Calu3 (cell line): ENCODE results near the gene SLC22A1. TPM values are rescaled to one million over a fixed set of nuclear protein-coding genes. Genes with fewer than 3 reads are reported as not detected.

Experiments used
- BruUV-seq: library from RNA; stranded (reverse); fragments of 400-500 nt; replicated peaks from 2 replicates; lab custom pipeline; 2021; lab: Mats Ljungman, UMichigan
- CTCF ChIA-PET: fragments of 300-600 bp; sonication (Branson Sonifier 250); formaldehyde crosslinking; loops from one replicate; lab custom pipeline; 2022; ENCODE audit warnings: antibody characterized with exemption; lab: Charles Lee
- DNase-seq: peaks from one replicate; pipeline ENCODE4 v3.0.0; 2022
- H3K27ac Mint-ChIP-seq: one replicate; pipeline ENCODE4 v1.8.0; 2022; ENCODE audit warnings: mixed read lengths; ENCODE audit not compliant: unreplicated experiment
- H3K27me3 Mint-ChIP-seq: one replicate; pipeline ENCODE4 v1.8.0; 2022; ENCODE audit warnings: mixed read lengths; ENCODE audit not compliant: unreplicated experiment
- H3K36me3 Mint-ChIP-seq: one replicate; pipeline ENCODE4 v1.8.0; 2022; ENCODE audit warnings: mild to moderate bottlenecking, moderate library complexity, mixed read lengths; ENCODE audit not compliant: insufficient read depth, unreplicated experiment
- H3K4me1 Mint-ChIP-seq: one replicate; pipeline ENCODE4 v1.8.0; 2022; ENCODE audit warnings: mild to moderate bottlenecking, low read depth, mixed read lengths; ENCODE audit not compliant: unreplicated experiment
- H3K4me3 Mint-ChIP-seq: one replicate; pipeline ENCODE4 v1.8.0; 2022; ENCODE audit warnings: mild to moderate bottlenecking, low read depth, moderate library complexity, mixed read lengths; ENCODE audit not compliant: unreplicated experiment
- H3K9me3 Mint-ChIP-seq: one replicate; pipeline ENCODE4 v1.8.0; 2022; ENCODE audit warnings: low read depth, mixed read lengths; ENCODE audit not compliant: unreplicated experiment
- CTCF ChIP-seq: fragments of 200-600 bp; IDR thresholded peaks from one replicate; pipeline ENCODE4 v1.8.0; 2022; ENCODE audit warnings: antibody characterized with exemption; ENCODE audit not compliant: unreplicated experiment
- intact Hi-C: fragments of 100-400 bp; cut with micrococcal nuclease; formaldehyde crosslinking; loops from one replicate; pipeline ENCODE4 v1.10.0; 2022; ENCODE audit not compliant: unreplicated experiment
- total RNA-seq: library from RNA; stranded (reverse); gene quantifications from 2 replicates; pipeline ENCODE4 v1.2.3, GENCODE V29; 2022

The SLC22A1 gene
- total RNA-seq, 1 experiment from 2014 or later: 5.0 TPM

DNA sequence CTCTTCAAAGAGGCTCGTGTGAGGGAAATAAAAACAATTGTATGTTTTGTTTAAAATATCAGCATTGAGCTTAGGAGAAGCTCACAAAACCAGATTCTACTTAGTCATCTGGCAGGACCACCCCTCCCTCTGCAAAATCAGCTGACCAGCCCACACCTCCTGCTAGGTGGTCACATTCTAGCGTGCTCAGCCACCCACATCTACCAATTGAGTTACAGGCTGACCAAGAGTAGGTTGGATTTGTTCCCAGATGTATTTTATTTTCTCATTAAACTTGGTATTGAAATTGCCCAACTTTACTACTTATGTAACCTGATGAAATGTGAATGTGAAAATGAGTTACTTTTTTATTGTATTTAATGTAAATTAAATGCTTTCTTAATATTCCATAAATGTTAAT is 80.8 kb downstream of the SLC22A1 start:
- Mint-ChIP-seq H3K4me3 (no peak overlapping the region), H3K27me3 (no peaks in the 10 kb centered on the region), H3K4me1 (peaks cover 19% of the 10 kb centered on the region), H3K27ac (no peak overlapping the region), H3K9me3 (no peaks in the 10 kb centered on the region), H3K36me3 (no peaks in the 10 kb centered on the region)
- CTCF ChIA-PET: interaction anchor here (0.6 kb wide), 1 partner anchor 22 kb away, joined by 4 read pairs; no protein-coding TSS in a partner anchor
- no peak for TF ChIP-seq CTCF
- no peak for DNase-seq
- intact Hi-C loops: no loop called here
- no TSS peak for BruUV-seq

DNA sequence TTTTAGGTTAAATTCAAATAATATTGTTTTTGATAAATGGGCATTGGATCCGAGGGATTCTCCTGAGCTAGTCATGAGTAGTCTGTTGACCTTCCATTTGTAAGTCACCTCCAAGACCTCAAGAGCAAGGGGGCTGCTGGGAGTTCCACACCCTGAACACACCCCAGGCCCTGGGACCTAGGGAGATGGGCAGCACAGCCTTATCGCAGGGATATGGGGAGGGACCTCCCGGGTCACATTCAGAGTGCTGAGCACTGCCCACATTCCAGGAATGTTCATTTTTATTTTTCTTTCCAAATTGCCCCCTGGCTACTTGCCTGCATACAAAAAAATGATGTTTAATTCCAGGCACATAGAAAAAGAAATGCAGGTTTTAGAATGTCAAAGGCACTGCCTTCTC is 81.5 kb downstream of the SLC22A1 start:
- no TSS peak for BruUV-seq
- CTCF ChIA-PET: interaction anchor here (0.5 to 0.6 kb wide), 2 partner anchors 21 to 48 kb away, joined by 3 to 4 read pairs; no protein-coding TSS in a partner anchor
- peaks cover 19% of the 10 kb centered on the region for H3K4me1 Mint-ChIP-seq
- H3K4me3 Mint-ChIP-seq: no peak overlapping the region
- H3K27ac Mint-ChIP-seq: no peak overlapping the region
- H3K27me3 Mint-ChIP-seq: no peaks in the 10 kb centered on the region
- TF ChIP-seq CTCF: no peak
- no peak for DNase-seq
- H3K9me3 Mint-ChIP-seq: peaks cover 4% of the 10 kb centered on the region
- intact Hi-C loops: no loop called here
- H3K36me3 Mint-ChIP-seq: no peaks in the 10 kb centered on the region

- CTCF ChIA-PET: interaction anchor here (0.5 kb wide), 1 partner anchor 49 kb away, joined by 3 read pairs; no protein-coding TSS in a partner anchor
- Mint-ChIP-seq H3K4me1 (peaks cover 17% of the 10 kb centered on the region), H3K27ac (no peak overlapping the region), H3K36me3 (no peaks in the 10 kb centered on the region), H3K4me3 (no peak overlapping the region), H3K9me3 (peaks cover 5% of the 10 kb centered on the region), H3K27me3 (no peaks in the 10 kb centered on the region)
- no peak for TF ChIP-seq CTCF
- no TSS peak for BruUV-seq
- intact Hi-C loops: no loop called here
- no peak for DNase-seq
Observed at GRCh38 chr6:160203522-160203921, 81.9 kb downstream of the SLC22A1 start.

DNA sequence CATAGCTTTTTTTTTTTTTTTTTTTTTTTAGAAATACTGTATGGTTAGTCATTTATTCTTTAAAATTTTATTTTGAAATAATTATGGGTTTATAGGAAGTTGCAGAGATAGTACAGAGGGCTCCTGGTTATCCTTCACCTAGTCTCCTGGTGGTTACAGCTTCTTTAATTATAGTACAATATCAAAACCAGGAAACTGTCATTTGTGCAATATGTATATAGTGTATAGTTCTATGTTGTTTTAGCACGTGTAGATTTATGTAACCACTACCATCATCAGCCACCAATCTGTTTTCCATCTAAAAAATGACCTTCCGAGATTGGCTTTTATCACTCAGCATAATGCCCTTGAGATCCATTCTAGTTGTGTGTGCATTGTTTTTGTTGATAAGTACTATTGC is 82.3 kb downstream of the SLC22A1 start:
- TF ChIP-seq CTCF: no peak
- Mint-ChIP-seq H3K4me1 (peaks cover 13% of the 10 kb centered on the region), H3K36me3 (no peaks in the 10 kb centered on the region), H3K27ac (no peak overlapping the region), H3K27me3 (no peaks in the 10 kb centered on the region), H3K9me3 (peaks cover 5% of the 10 kb centered on the region), H3K4me3 (no peak overlapping the region)
- intact Hi-C loops: no loop called here
- BruUV-seq: no TSS peak
- DNase-seq: no peak
- CTCF ChIA-PET: interaction anchor here (0.5 kb wide), 1 partner anchor 49 kb away, joined by 3 read pairs; no protein-coding TSS in a partner anchor
